H1 (cell line): ENCODE results near the gene SHISA9. TPM values are rescaled to one million over a fixed set of nuclear protein-coding genes. Genes with fewer than 3 reads are reported as not detected.

Source experiments
- CTCF ChIA-PET: fragments of 300-600 bp; sonication (Branson Sonifier 250); formaldehyde crosslinking; loops from one replicate; lab custom pipeline; 2021; ENCODE audit not compliant: partially characterized antibody; lab: Charles Lee
- POLR2A ChIA-PET: fragments of 300-600 bp; sonication (Branson Sonifier 250); formaldehyde crosslinking; loops from one replicate; lab custom pipeline; 2021; ENCODE audit warnings: inconsistent platforms; ENCODE audit not compliant: partially characterized antibody; lab: Charles Lee
- DNase-seq, 2 experiments: peaks; one replicate each; pipeline versions ENCODE4 v3.0.0 to v3.0.0-alpha.2; 2010 to 2022; ENCODE audit warnings: low spot score in 2 of 2, low read depth in 1 of 2, mixed read lengths in 1 of 2
- FAIRE-seq: peaks from 2 replicates; lab custom pipeline; 2011; peaks lifted over from hg19 to GRCh38; lab: Jason Lieb, UNC
- H2AFZ ChIP-seq: 2 replicates; pipeline ENCODE4 v1.8.1; 2012; ENCODE audit warnings: low read length, inconsistent platforms
- H2AK5ac ChIP-seq: 2 replicates; pipeline ENCODE4 v1.6.1; 2013; ENCODE audit warnings: low read depth, low read length
- H2BK120ac ChIP-seq: replicated peaks from 2 replicates; pipeline ENCODE3; 2013; ENCODE audit warnings: low read depth, low read length, inconsistent platforms
- H2BK12ac ChIP-seq: 2 replicates; pipeline ENCODE4 v1.6.1; 2013; ENCODE audit warnings: low read depth, low read length
- H2BK15ac ChIP-seq: 2 replicates; pipeline ENCODE4 v1.6.1; 2013; ENCODE audit warnings: low read length
- H2BK20ac ChIP-seq: 2 replicates; pipeline ENCODE4 v1.6.1; 2013; ENCODE audit warnings: low read length
- H2BK5ac ChIP-seq: 2 replicates; pipeline ENCODE4 v1.6.1; 2013; ENCODE audit warnings: low read depth, low read length
- H3K14ac ChIP-seq: 2 replicates; pipeline ENCODE4 v1.6.1; 2013; ENCODE audit warnings: inconsistent platforms; ENCODE audit not compliant: insufficient read length
- H3K18ac ChIP-seq: 2 replicates; pipeline ENCODE4 v1.6.1; 2013; ENCODE audit warnings: low read length; ENCODE audit errors: extremely low read depth
- H3K23ac ChIP-seq: 2 replicates; pipeline ENCODE4 v1.6.1; 2013; ENCODE audit warnings: inconsistent platforms; ENCODE audit not compliant: insufficient read length
- H3K23me2 ChIP-seq: 2 replicates; pipeline ENCODE4 v1.6.1; 2013; ENCODE audit warnings: low read depth, low read length
- H3K27ac ChIP-seq: 2 replicates; pipeline ENCODE4 v1.6.1; 2011; ENCODE audit warnings: low read depth, low read length, inconsistent platforms
- H3K27me3 ChIP-seq, 4 experiments: replicated peaks in 1 of 4; 1 replicate in 1 of 4; 2 replicates in 3 of 4; pipeline versions ENCODE4 v1.6.1 to v1.8.1; 2011 to 2013; ENCODE audit warnings: low read length in 3 of 4, mild to moderate bottlenecking in 3 of 4, inconsistent platforms in 2 of 4, mixed read lengths in 2 of 4, moderate library complexity in 1 of 4; ENCODE audit not compliant: control insufficient read depth in 3 of 4, insufficient read depth in 3 of 4; ENCODE audit errors: extremely low read depth in 1 of 4
- H3K36me3 ChIP-seq, 4 experiments: 2 replicates each; pipeline versions ENCODE4 v1.6.1 to v1.8.1; 2011 to 2013; ENCODE audit warnings: mild to moderate bottlenecking in 4 of 4, low read length in 3 of 4, moderate library complexity in 2 of 4, control low read depth in 1 of 4, inconsistent platforms in 1 of 4; ENCODE audit not compliant: insufficient read depth in 4 of 4, control insufficient read depth in 2 of 4
- H3K4ac ChIP-seq: replicated peaks from 2 replicates; pipeline ENCODE3; 2013; ENCODE audit warnings: low read length, low read depth, mixed read lengths, inconsistent platforms; ENCODE audit not compliant: insufficient read length
- H3K4me1 ChIP-seq, 4 experiments: replicated peaks in 1 of 4; 1 replicate in 1 of 4; 2 replicates in 3 of 4; pipeline versions ENCODE4 v1.6.1 to v1.8.1; 2011 to 2013; ENCODE audit warnings: low read length in 3 of 4, inconsistent platforms in 2 of 4, mixed read lengths in 1 of 4; ENCODE audit not compliant: insufficient read depth in 4 of 4, control insufficient read depth in 3 of 4
- H3K4me2 ChIP-seq, 2 experiments: 2 replicates each; pipeline versions ENCODE4 v1.6.1 to v1.8.1; 2011 to 2013; ENCODE audit warnings: low read depth in 2 of 2, low read length in 2 of 2, control low read depth in 1 of 2, inconsistent platforms in 1 of 2, mild to moderate bottlenecking in 1 of 2; ENCODE audit not compliant: insufficient read depth in 1 of 2
- H3K4me3 ChIP-seq, 4 experiments: fragments of 200-600, 300-600 bp in 1 of 4; sonication (generic), shearing (Covaris generic), sonication (Bioruptor Twin) in 1 of 4; 2 replicates each; pipeline versions ENCODE4 v1.5.1 to v1.8.1; 2011 to 2016; ENCODE audit warnings: low read length in 4 of 4, low read depth in 3 of 4, control low read depth in 2 of 4, inconsistent platforms in 2 of 4, mild to moderate bottlenecking in 2 of 4, mixed read lengths in 1 of 4, moderate library complexity in 1 of 4; ENCODE audit not compliant: insufficient read depth in 2 of 4; ENCODE audit errors: extremely low read depth in 1 of 4
- H3K56ac ChIP-seq: replicated peaks from 2 replicates; pipeline ENCODE3; 2013; ENCODE audit warnings: low read depth, mild to moderate bottlenecking, mixed read lengths, low read length, inconsistent platforms; ENCODE audit not compliant: insufficient read length
- H3K79me1 ChIP-seq: 2 replicates; pipeline ENCODE4 v1.6.1; 2013; ENCODE audit warnings: low read depth, low read length, control low read depth
- H3K79me2 ChIP-seq, 2 experiments: 2 replicates each; pipeline versions ENCODE4 v1.6.1 to v1.8.1; 2012 to 2013; ENCODE audit warnings: low read length in 2 of 2, mild to moderate bottlenecking in 2 of 2, inconsistent platforms in 1 of 2; ENCODE audit not compliant: insufficient read depth in 2 of 2, control insufficient read depth in 1 of 2
- H3K9ac ChIP-seq, 4 experiments: replicated peaks in 1 of 4; 1 replicate in 1 of 4; 2 replicates in 3 of 4; pipeline versions ENCODE4 v1.6.1 to v1.8.1; 2011 to 2013; ENCODE audit warnings: low read depth in 3 of 4, low read length in 3 of 4, control low read depth in 2 of 4, mild to moderate bottlenecking in 2 of 4, moderate library complexity in 2 of 4, inconsistent platforms in 1 of 4; ENCODE audit errors: extremely low read depth in 1 of 4
- H3K9me3 ChIP-seq, 2 experiments: 2 replicates each; pipeline versions ENCODE4 v1.6.1 to v1.8.1; 2012 to 2013; ENCODE audit warnings: mild to moderate bottlenecking in 2 of 2, moderate library complexity in 2 of 2, control low read depth in 1 of 2, inconsistent platforms in 1 of 2, low read depth in 1 of 2, low read length in 1 of 2, mixed read lengths in 1 of 2; ENCODE audit not compliant: insufficient read depth in 2 of 2
- H4K20me1 ChIP-seq, 2 experiments: replicated peaks in 1 of 2; 2 replicates each; pipeline versions ENCODE3 to v1.8.1; 2011 to 2013; ENCODE audit warnings: inconsistent platforms in 2 of 2, low read length in 2 of 2, mild to moderate bottlenecking in 1 of 2; ENCODE audit not compliant: insufficient read depth in 2 of 2, control insufficient read depth in 1 of 2
- H4K5ac ChIP-seq: 2 replicates; pipeline ENCODE4 v1.6.1; 2013; ENCODE audit warnings: low read length, low read depth, mixed read lengths, inconsistent platforms; ENCODE audit not compliant: insufficient read length
- H4K8ac ChIP-seq: 2 replicates; pipeline ENCODE4 v1.8.0; 2013; ENCODE audit warnings: mild to moderate bottlenecking, moderate library complexity, low read length, inconsistent platforms; ENCODE audit not compliant: insufficient read depth; ENCODE audit errors: extremely low read depth
- H4K91ac ChIP-seq: replicated peaks from 2 replicates; pipeline ENCODE3; 2013; ENCODE audit warnings: low read length, mixed read lengths, inconsistent platforms; ENCODE audit not compliant: insufficient read length
- CBX5 ChIP-seq: fragments of 300-800, 300-1000 bp; sonication (generic); IDR thresholded peaks from 2 replicates; pipeline ENCODE4 v1.7.1; 2016; ENCODE audit warnings: antibody characterized with exemption, low read length, low read depth
- CBX8 ChIP-seq: fragments of 300-800, 300-1000 bp; sonication (generic); IDR thresholded peaks from 2 replicates; pipeline ENCODE4 v1.7.1; 2016; ENCODE audit warnings: low read depth, low read length, borderline replicate concordance
- CHD1 ChIP-seq: IDR thresholded peaks from 2 replicates; pipeline ENCODE4 v1.6.1; 2012; ENCODE audit warnings: low read depth, low read length, improper control_type of control experiment
- FOSL1 ChIP-seq: IDR thresholded peaks from 2 replicates; pipeline ENCODE4 v1.6.1; 2011; ENCODE audit warnings: mild to moderate bottlenecking, low read depth, low read length, moderate library complexity; ENCODE audit not compliant: insufficient read depth
- HDAC2 ChIP-seq, 2 experiments: fragments of 300-600 bp in 1 of 2; sonication (generic) in 1 of 2; IDR thresholded peaks; 2 replicates each; pipeline ENCODE4 v1.6.1; 2011 to 2012; ENCODE audit warnings: low read depth in 2 of 2, low read length in 2 of 2, mild to moderate bottlenecking in 2 of 2, moderate library complexity in 2 of 2, borderline replicate concordance in 1 of 2, inconsistent platforms in 1 of 2
- MAFK ChIP-seq: IDR thresholded peaks from 2 replicates; pipeline ENCODE4 v1.6.1; 2012; ENCODE audit warnings: low read depth, mild to moderate bottlenecking, improper control_type of control experiment, low read length
- SP4 ChIP-seq: IDR thresholded peaks from 2 replicates; pipeline ENCODE4 v1.6.1; 2012; ENCODE audit warnings: low read length, inconsistent platforms
- ZNF274 ChIP-seq: IDR thresholded peaks from 2 replicates; pipeline ENCODE4 v1.7.0; 2012; ENCODE audit warnings: low read length, borderline replicate concordance; ENCODE audit errors: extremely low read depth
- WGBS, 2 experiments: shearing (Covaris generic) in 1 of 2; methylation state at CpG; one replicate each; pipeline versions ENCODE4 v1.1.6 to v1.1.7; 2013 to 2015; ENCODE audit warnings: low lambda C conversion rate in 2 of 2, mixed read lengths in 2 of 2, inconsistent platforms in 1 of 2, low coverage in 1 of 2, missing lambda C conversion rate in 1 of 2; ENCODE audit not compliant: insufficient replicate concordance in 2 of 2, insufficient coverage in 1 of 2, insufficient read length in 1 of 2; ENCODE audit errors: extremely low coverage in 1 of 2, missing lambda C conversion rate in 1 of 2; 5-methylcytosine and 5-hydroxymethylcytosine counted together
- polyA plus RNA-seq, 7 experiments: library from polyadenylated mRNA; depleted of rRNA in 3 of 7; stranded (reverse) in 5 of 7; unstranded in 2 of 7; fragments of >200 nt in 5 of 7; fragments of 200-250 nt in 2 of 7; gene quantifications; 1 replicate in 5 of 7; 2 replicates in 1 of 7; 4 replicates in 1 of 7; pipeline versions ENCODE4 v1.2.1 to v1.2.3, GENCODE V29; 2011 to 2013; ENCODE audit warnings: missing spikeins in 2 of 7, mixed read lengths in 2 of 7
- total RNA-seq: library from RNA; stranded (reverse); fragmentation: NEBNext Ultra II Directional; extraction: Animal tissue kit (Norgen Biotek cat#: 25700); gene quantifications from 2 replicates; pipeline ENCODE4 v1.2.1, GENCODE V29; 2021

Gene SHISA9
- total and polyA plus RNA-seq, 2 of the 8 experiments (the other 6 are each of a cell fraction or from before 2014, with no cell fraction given) = 25.6 to 39.8 TPM

DNA sequence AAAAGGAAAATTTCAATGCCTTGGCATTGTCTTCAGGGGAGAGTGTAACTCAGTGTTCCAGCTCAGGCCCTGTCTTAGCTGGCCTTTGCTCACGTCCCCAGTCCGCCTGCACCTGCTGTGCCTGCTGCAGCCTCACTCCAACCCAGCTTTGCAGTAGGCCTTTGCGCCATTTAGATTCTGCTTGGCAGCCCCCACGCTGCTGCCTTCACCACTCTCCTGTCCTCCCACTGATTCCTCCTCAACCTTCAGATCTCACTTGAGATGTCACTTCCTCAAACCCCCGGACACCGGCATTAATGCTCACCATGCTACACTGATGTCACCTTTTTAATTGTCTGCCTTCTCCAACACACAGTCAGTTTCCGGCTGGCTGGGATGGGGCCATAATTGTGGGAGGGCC lies 166.2 kb downstream of the SHISA9 start:
- no peaks in the 10 kb centered on the region; the same call in 1 of the 2 replicates for H3K79me1 ChIP-seq
- H3K27ac ChIP-seq = no peak overlapping the region
- no peak overlapping the region for H2BK15ac ChIP-seq
- no peak overlapping the region for H3K56ac ChIP-seq
- TF ChIP-seq SP4 (no peak), FOSL1 (no peak), CHD1 (no peak), MAFK (no peak), CBX8 (no peak), CBX5 (no peak), ZNF274 (no peak), HDAC2 (IDR thresholded peaks at IDR 0.05; ENCODE audit: borderline replicate concordance in 1 of 2, low read depth in 2 of 2, low read length in 2 of 2) (no peak)
- H2BK5ac ChIP-seq = no peak overlapping the region
- no peak overlapping the region for H2BK120ac ChIP-seq
- H3K4me3 ChIP-seq = no peak overlapping the region
- no peak overlapping the region for H4K8ac ChIP-seq
- no peak overlapping the region for H2BK20ac ChIP-seq
- CTCF ChIA-PET = interaction anchor here (0.8 to 1.4 kb wide), 3 partner anchors 12 to 159 kb away, joined by 3 to 5 read pairs (median 5); no protein-coding TSS in a partner anchor
- H3K4me2 ChIP-seq = no peak overlapping the region
- no peak overlapping the region for H4K5ac ChIP-seq
- H3K14ac ChIP-seq = no peak overlapping the region
- no peak overlapping the region for H3K18ac ChIP-seq
- WGBS, 2 experiments = 93% methylated on average over 7 of the region's 7 CpGs; no CpG with 5 or more reads in 1 of the 2 experiments
- H3K23me2 ChIP-seq = no peaks in the 10 kb centered on the region; the same call in none of the 2 replicates
- no peak overlapping the region for H3K4ac ChIP-seq
- peaks cover 0 to 3% of the 10 kb centered on the region in 2 experiments; a peak in 2 of 4 replicates for H3K9me3 ChIP-seq
- H3K36me3 ChIP-seq = no peaks in the 10 kb centered on the region
- H3K4me1 ChIP-seq = peaks cover 3 to 24% (median 13%) of the 10 kb centered on the region in 4 experiments; a peak in 5 of 7 replicates
- H3K23ac ChIP-seq = no peak overlapping the region
- POLR2A ChIA-PET = interaction anchor here (0.7 to 0.9 kb wide), 2 partner anchors 34 to 153 kb away, joined by 3 read pairs; no protein-coding TSS in a partner anchor
- DNase-seq (no peak), FAIRE-seq (no peak)
- no peaks in the 10 kb centered on the region for H3K27me3 ChIP-seq
- H4K20me1 ChIP-seq = peaks cover 0 to 12% of the 10 kb centered on the region in 2 experiments
- H3K79me2 ChIP-seq = peaks cover 6 to 40% of the 10 kb centered on the region in 2 experiments
- H2AK5ac ChIP-seq = peak overlapping the region; percentile 18; the same call in 1 of the 2 replicates
- H2BK12ac ChIP-seq = no peak overlapping the region
- no peak overlapping the region for H4K91ac ChIP-seq
- no peak overlapping the region for H2AFZ ChIP-seq
- H3K9ac ChIP-seq = no peak overlapping the region; a peak in 1 of 7 replicates
